Choroid plexus epithelial cell (primary cell): ENCODE measurements around the gene CLIC3.
A peak's percentile ranks its signal among the peaks of the same experiment; 100 is the strongest.

Source experiments
- DNase-seq: peaks from one replicate; pipeline ENCODE4 v3.0.0-alpha.2; 2010; ENCODE audit warnings: low read depth
- H3K4me3 ChIP-seq: 2 replicates; pipeline ENCODE4 v1.5.1; 2011; ENCODE audit warnings: low read depth, mild to moderate bottlenecking, control low read depth, low read length, moderate library complexity
- TF ChIP-seq, protein P1 (sequence below): conservative IDR thresholded peaks from 2 replicates; pipeline ENCODE4 v1.5.1; 2011; ENCODE audit warnings: low read depth, mild to moderate bottlenecking, control low read depth, inconsistent platforms, low read length, moderate library complexity

The CLIC3 gene

DNA sequence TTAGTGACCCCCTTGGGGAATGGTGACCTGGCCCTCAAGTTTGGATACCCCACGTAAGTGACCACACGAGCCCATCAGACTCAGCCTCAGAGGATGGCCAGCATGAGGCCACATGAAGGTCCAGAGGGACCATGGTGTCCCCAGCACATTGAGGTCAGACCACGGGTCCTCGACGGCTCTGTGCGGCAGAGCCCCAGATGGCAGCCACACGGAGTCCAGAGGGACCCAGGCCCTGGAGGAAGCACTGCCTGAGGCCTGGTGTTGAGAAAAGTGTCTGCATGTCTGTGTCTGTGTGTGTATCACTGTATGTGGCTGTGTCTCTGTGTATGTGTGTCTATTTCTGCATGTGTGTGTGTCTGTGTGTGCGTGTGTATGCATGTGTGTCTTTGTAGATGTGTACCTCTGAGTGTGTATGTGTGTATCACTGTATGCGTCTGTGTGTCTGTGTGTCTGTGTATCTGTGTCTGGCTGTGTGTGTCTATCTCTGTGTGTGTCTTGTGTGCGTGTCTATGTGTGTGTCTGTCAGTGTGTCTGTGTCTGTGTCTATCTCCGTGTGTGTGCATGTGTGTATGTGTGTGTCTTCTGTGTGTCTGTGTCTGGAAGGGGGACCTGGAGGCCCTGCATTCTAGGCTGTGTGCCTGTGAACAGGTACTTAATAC lies 12.6 kb downstream of the CLIC3 start:
- TF ChIP-seq, protein P1, sequence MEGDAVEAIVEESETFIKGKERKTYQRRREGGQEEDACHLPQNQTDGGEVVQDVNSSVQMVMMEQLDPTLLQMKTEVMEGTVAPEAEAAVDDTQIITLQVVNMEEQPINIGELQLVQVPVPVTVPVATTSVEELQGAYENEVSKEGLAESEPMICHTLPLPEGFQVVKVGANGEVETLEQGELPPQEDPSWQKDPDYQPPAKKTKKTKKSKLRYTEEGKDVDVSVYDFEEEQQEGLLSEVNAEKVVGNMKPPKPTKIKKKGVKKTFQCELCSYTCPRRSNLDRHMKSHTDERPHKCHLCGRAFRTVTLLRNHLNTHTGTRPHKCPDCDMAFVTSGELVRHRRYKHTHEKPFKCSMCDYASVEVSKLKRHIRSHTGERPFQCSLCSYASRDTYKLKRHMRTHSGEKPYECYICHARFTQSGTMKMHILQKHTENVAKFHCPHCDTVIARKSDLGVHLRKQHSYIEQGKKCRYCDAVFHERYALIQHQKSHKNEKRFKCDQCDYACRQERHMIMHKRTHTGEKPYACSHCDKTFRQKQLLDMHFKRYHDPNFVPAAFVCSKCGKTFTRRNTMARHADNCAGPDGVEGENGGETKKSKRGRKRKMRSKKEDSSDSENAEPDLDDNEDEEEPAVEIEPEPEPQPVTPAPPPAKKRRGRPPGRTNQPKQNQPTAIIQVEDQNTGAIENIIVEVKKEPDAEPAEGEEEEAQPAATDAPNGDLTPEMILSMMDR: no peak
- DNase-seq: peak; percentile 58
- H3K4me3 ChIP-seq: no peak overlapping the region

DNA sequence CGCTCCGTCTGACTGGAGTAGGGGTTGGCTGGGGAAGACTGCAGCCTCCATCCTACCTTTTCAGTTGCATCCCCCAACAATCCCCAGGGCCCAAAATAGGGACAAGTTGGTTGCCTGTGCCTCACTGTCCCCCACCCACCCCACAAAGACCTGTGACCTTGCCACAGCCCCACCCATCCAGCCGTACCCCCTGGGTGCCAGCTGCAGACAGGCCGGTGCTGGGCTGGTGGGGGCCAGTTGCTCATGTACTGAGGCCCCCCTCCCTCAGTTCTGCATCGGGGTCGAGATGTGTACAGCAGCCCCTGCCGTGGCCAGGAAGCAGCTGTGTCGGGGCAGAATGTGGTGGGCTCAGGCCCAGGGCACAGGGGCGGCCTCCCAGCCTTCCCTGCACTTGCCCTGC lies 13.2 kb downstream of the CLIC3 start:
- H3K4me3 ChIP-seq: no peak overlapping the region
- peak; percentile 44 for DNase-seq
- TF ChIP-seq, protein P1: no peak

DNA sequence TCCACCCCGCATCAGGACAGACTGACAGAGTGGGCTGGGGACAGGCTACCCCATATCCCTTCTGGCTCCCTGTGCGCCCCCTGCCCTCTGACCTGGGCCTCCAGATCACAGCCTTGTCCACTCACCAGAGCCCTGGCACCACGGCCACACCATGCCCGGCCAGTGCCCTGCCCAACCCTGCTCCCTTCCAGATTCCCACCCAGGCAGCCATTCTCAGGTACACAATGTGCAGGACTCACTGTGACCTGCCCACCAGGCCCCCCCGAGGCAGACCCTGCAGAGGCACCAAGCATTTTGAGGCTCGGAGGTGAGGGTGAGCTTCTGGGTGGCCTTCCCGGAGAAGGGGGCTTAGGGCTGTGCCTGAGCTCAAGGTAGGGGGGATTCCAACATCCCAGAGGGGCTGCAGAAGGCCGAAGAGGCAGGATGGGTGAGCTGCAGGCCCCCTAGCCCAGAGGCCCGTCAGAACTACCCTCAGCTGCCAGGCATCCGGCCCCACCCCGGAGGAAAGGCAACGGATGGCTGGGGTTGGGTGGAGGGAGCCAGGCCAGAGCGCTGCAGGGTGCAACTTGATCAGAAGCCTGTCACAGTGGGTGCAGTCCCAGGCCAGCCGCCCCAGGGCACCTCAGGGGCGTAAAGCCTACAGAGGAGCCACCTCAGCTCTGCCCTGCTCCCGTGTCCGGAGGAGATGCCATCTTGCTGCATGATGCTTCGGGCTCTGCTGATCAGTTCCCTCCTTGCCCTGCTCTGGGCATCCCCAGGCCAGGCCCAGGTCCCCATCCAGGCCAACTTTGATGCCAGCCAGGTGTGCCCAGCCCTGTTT lies 13.9 kb downstream of the CLIC3 start, which contains the start of gene LCNL1:
TSS of gene LCNL1 (plus strand) at position 762 of the 820 bp plus-strand sequence. CDS start 594 bp downstream, outside the sequence.
- TF ChIP-seq, protein P1: no peak
- no peak within 1 kb of the TSS for H3K4me3 ChIP-seq
- peak; percentile 53 for DNase-seq

DNA sequence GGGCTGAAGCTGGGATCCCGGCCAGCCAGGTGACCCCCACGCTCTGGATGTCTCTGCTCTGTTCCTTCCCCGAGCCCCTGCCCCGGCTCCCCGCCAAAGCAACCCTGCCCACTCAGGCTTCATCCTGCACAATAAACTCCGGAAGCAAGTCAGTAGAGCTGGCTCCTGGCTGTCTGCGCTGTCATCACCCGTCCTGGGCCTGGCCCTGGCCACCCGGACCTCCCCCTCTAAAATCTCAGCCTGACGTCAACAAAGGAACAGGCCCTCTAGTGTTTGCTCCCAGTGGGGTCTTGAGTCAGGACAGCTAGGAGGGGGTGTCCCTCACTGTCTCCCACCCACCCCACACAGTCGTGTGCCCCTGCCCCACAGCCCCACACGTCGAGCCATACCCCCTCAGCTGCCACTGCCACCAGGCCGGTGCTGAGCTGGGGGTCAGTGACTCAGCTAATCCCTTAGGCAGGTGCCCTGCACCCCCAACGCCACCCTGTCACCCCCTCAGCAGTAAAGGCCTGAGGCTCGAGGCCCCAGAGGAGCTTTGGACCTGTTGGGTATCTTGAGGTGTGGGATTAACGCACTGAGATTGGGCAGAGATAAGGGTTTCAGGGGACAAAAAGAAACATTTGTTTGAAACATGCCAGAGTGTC lies 14.7 kb downstream of the CLIC3 start:
- DNase-seq: peak; percentile 46
- no peak overlapping the region for H3K4me3 ChIP-seq
- TF ChIP-seq, protein P1: no peak

DNA sequence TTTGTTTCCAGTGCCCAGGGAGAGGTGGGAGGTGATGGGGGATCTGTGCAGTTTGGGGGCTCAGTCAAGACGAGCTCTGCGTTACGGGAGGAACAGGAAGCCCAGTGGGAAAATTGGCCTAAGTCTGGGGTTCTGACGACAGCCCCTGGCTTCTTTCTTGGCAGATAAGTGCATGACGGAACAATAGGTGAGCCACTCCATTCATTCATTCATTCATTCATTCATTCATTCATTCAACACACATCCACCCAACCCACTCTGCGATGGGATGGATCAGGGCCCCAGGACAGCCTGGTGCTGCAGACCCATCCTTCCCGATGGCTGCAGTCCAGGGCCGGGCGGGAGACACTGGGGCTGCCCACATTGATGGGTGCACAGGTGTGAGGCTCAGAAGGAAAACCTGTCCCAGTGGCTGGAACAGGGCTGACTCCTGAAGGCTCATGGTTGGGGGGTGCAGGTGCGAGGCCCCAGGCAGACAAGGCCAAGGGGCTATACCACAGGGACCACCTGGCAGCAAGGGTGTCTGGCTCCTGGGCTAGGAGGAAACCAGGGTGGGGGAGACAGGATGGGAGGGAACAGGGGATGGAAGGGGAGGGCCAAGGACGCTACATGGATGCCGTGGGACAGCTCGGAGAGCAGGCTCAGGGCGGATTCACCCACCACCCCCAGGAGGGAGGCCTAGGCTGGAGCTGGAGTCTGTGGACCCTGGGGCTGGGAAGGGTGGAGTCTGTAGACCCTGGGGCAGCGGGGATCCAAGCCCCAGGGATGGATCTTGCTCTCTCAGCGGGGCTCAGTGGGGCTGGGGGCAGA lies 15.5 kb downstream of the CLIC3 start:
- DNase-seq: no peak
- TF ChIP-seq, protein P1: no peak

DNA sequence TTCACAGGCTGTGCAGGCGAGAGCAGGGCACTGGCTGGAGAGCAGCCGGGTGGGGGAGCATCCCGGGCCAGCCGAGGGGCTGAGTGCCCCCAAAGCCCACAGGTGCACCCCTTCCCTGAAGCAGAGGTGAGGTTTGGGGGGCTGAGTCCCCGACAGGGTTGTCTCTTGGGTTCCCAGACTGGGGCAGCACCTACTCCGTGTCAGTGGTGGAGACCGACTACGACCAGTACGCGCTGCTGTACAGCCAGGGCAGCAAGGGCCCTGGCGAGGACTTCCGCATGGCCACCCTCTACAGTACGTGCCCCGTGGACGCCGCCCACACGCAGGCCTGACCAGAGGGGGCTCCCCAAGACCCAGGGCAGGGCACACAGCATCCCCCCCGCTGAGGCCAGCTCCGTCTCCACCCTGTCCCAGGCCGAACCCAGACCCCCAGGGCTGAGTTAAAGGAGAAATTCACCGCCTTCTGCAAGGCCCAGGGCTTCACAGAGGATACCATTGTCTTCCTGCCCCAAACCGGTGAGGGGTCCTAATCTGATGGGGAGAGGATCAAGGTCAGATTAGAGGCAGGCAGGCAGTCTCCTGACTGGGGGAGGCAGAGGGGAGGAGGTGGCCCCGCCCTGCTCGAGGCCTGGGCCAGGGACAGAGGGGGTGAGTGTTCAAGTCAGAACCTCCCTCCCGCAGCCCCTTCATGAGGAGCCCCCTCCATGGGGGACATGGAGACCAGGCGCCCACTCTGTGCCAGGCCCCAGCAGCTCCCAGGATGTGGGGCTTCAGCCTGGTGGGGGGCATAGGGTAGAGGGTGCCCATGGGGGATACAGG lies 16.4 kb downstream of the CLIC3 start:
- H3K4me3 ChIP-seq: peak overlapping the region; percentile 51
- DNase-seq: no peak
- TF ChIP-seq, protein P1: no peak

More for the DNA sequence above, 15.5 kb downstream of the CLIC3 start:
- H3K4me3 ChIP-seq: no peak overlapping the region
